Loucy (cell line): ENCODE results near the gene IFT43.
A peak's percentile ranks its signal among the peaks of the same experiment; 100 is the strongest.

Experiments
- H2AFZ ChIP-seq: fragments of 200-600 bp; sonication (generic); 2 replicates; pipeline ENCODE4 v1.6.0; 2016; ENCODE audit warnings: antibody characterized with exemption, mild to moderate bottlenecking, low read length, moderate library complexity
- H3F3A ChIP-seq: fragments of 200-600 bp; 2 replicates; pipeline ENCODE4 v1.6.0; 2016; ENCODE audit warnings: antibody characterized with exemption, low read depth, mild to moderate bottlenecking
- H3K27me3 ChIP-seq: fragments of 200-600 bp; sonication (generic); 2 replicates; pipeline ENCODE4 v1.6.1; 2014; ENCODE audit warnings: low read length, mild to moderate bottlenecking; ENCODE audit not compliant: insufficient read depth, poor library complexity, severe bottlenecking
- H3K36me3 ChIP-seq: fragments of 200-600 bp; sonication (generic); 2 replicates; pipeline ENCODE4 v1.6.1; 2016; ENCODE audit warnings: low read length; ENCODE audit not compliant: insufficient read depth
- H3K4me1 ChIP-seq: fragments of 200-600 bp; sonication (generic); 2 replicates; pipeline ENCODE4 v1.5.1; 2014; ENCODE audit warnings: low read length, mild to moderate bottlenecking; ENCODE audit not compliant: insufficient read depth, poor library complexity, severe bottlenecking
- H3K4me2 ChIP-seq: fragments of 200-600 bp; sonication (generic); 2 replicates; pipeline ENCODE4 v1.6.0; 2014; ENCODE audit warnings: antibody characterized with exemption, low read length, low read depth, mild to moderate bottlenecking; ENCODE audit not compliant: poor library complexity, severe bottlenecking
- H3K4me3 ChIP-seq: fragments of 200-600 bp; sonication (generic); 2 replicates; pipeline ENCODE4 v1.5.1; 2014; ENCODE audit warnings: low read length, mild to moderate bottlenecking, mixed read lengths; ENCODE audit not compliant: poor library complexity, severe bottlenecking
- H3K79me2 ChIP-seq: fragments of 200-600 bp; sonication (generic); 2 replicates; pipeline ENCODE4 v1.6.1; 2014; ENCODE audit warnings: low read length; ENCODE audit not compliant: insufficient read depth
- H3K9ac ChIP-seq: fragments of 200-600 bp; sonication (generic); 2 replicates; pipeline ENCODE4 v1.6.0; 2014; ENCODE audit warnings: mild to moderate bottlenecking, low read depth, low read length, moderate library complexity; ENCODE audit not compliant: poor library complexity, severe bottlenecking
- H3K9me2 ChIP-seq: fragments of 200-600 bp; sonication (generic); replicated peaks from 2 replicates; pipeline ENCODE4 v1.6.1; 2016; ENCODE audit warnings: low read depth, low read length, mixed read lengths
- H3K9me3 ChIP-seq: fragments of 200-600 bp; sonication (generic); 2 replicates; pipeline ENCODE4 v1.6.1; 2014; ENCODE audit warnings: mild to moderate bottlenecking, antibody characterized with exemption, low read length, low read depth; ENCODE audit not compliant: insufficient read depth
- H4K20me1 ChIP-seq: fragments of 200-600 bp; sonication (generic); 2 replicates; pipeline ENCODE4 v1.6.0; 2014; ENCODE audit warnings: antibody characterized with exemption, low read length, mild to moderate bottlenecking; ENCODE audit not compliant: insufficient read depth, poor library complexity, severe bottlenecking
- EZH2phosphoT487 ChIP-seq: fragments of 200-600 bp; IDR thresholded peaks from 2 replicates; pipeline ENCODE4 v1.6.1; 2018; ENCODE audit warnings: antibody characterized with exemption, mild to moderate bottlenecking, moderate library complexity, borderline replicate concordance
- TF ChIP-seq, protein P1 (sequence below): fragments of 200-600 bp; sonication (generic); conservative IDR thresholded peaks from 2 replicates; pipeline ENCODE4 v1.5.1; 2014; ENCODE audit warnings: mild to moderate bottlenecking, antibody characterized with exemption, low read length

The IFT43 gene

GRCh38 chr14:75978249-75978731 is 7.3 kb upstream of the IFT43 start:
- no peaks in the 10 kb centered on the region for H3K79me2 ChIP-seq
- no peak overlapping the region for H3K4me2 ChIP-seq
- peaks cover 7% of the 10 kb centered on the region for H3K4me1 ChIP-seq
- H3K36me3 ChIP-seq, result no peaks in the 10 kb centered on the region
- H3K9ac ChIP-seq, result no peak overlapping the region
- H3K9me3 ChIP-seq, result no peaks in the 10 kb centered on the region
- no peak overlapping the region for H3K4me3 ChIP-seq
- no peaks in the 10 kb centered on the region for H3F3A ChIP-seq
- H3K27me3 ChIP-seq, result no peaks in the 10 kb centered on the region
- no peak overlapping the region for H2AFZ ChIP-seq
- H3K9me2 ChIP-seq, result no peaks in the 10 kb centered on the region
- TF ChIP-seq EZH2phosphoT487, result no peak
- TF ChIP-seq, protein P1, sequence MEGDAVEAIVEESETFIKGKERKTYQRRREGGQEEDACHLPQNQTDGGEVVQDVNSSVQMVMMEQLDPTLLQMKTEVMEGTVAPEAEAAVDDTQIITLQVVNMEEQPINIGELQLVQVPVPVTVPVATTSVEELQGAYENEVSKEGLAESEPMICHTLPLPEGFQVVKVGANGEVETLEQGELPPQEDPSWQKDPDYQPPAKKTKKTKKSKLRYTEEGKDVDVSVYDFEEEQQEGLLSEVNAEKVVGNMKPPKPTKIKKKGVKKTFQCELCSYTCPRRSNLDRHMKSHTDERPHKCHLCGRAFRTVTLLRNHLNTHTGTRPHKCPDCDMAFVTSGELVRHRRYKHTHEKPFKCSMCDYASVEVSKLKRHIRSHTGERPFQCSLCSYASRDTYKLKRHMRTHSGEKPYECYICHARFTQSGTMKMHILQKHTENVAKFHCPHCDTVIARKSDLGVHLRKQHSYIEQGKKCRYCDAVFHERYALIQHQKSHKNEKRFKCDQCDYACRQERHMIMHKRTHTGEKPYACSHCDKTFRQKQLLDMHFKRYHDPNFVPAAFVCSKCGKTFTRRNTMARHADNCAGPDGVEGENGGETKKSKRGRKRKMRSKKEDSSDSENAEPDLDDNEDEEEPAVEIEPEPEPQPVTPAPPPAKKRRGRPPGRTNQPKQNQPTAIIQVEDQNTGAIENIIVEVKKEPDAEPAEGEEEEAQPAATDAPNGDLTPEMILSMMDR, result no peak
- no peaks in the 10 kb centered on the region for H4K20me1 ChIP-seq

DNA sequence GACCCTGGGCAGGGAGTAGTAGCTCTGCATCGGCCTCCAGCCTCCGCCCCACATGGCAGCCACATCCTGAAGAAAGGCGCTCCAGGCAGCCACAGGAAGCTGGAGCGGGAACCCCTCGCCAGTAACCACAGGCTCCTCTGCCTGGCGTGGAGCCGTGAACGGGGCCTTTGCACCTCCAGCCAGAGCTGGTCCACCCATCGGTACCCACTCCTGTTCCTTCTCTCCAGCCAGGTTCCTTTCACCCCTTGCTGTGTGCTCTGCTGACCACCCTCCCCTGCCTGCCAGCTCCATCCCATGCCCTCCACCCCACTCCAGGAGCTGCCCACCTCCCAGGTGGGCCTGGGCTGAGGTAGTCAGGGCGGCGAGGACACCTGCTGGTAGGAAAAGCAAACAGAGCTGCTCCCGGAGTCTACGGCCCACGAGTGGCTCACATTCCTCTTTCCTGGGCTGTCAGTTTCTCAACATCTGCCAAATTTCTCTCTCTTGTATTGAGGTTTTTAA is 6.4 kb upstream of the IFT43 start:
- Histone ChIP-seq H4K20me1 (no peaks in the 10 kb centered on the region), H3K4me3 (no peak overlapping the region), H3K9me2 (no peaks in the 10 kb centered on the region), H3K79me2 (no peaks in the 10 kb centered on the region), H3K4me2 (no peak overlapping the region), H3K9me3 (no peaks in the 10 kb centered on the region), H3F3A (no peaks in the 10 kb centered on the region), H3K27me3 (no peaks in the 10 kb centered on the region), H3K4me1 (peaks cover 7% of the 10 kb centered on the region), H3K36me3 (no peaks in the 10 kb centered on the region), H2AFZ (no peak overlapping the region), H3K9ac (no peak overlapping the region)
- TF ChIP-seq, protein P1, result peak; percentile 75
- TF ChIP-seq EZH2phosphoT487, result no peak

GRCh38 chr14:75979648-75980565 is 5.7 kb upstream of the IFT43 start:
- no peaks in the 10 kb centered on the region for H3K27me3 ChIP-seq
- no peaks in the 10 kb centered on the region for H3K79me2 ChIP-seq
- TF ChIP-seq, protein P1, result no peak
- TF ChIP-seq EZH2phosphoT487, result no peak
- H3K9ac ChIP-seq, result no peak overlapping the region
- H3K9me3 ChIP-seq, result no peaks in the 10 kb centered on the region
- H3K36me3 ChIP-seq, result no peaks in the 10 kb centered on the region
- H2AFZ ChIP-seq, result no peak overlapping the region
- peaks cover 7% of the 10 kb centered on the region for H3K4me1 ChIP-seq
- H3K9me2 ChIP-seq, result no peaks in the 10 kb centered on the region
- H4K20me1 ChIP-seq, result no peaks in the 10 kb centered on the region
- H3K4me3 ChIP-seq, result no peak overlapping the region
- H3K4me2 ChIP-seq, result no peak overlapping the region
- no peaks in the 10 kb centered on the region for H3F3A ChIP-seq
